OCI-LY3 (cell line): ENCODE measurements around the gene HS6ST1.

Experiments
- EZH2phosphoT487 ChIP-seq: fragments of 200-600 bp; shearing (Covaris generic); IDR thresholded peaks from 2 replicates; pipeline ENCODE4 v1.6.1; 2018; ENCODE audit warnings: antibody characterized with exemption, mixed run types, low read depth
- TF ChIP-seq, protein P1 (sequence below): fragments of 200-600, 300-600 bp; sonication (generic); IDR thresholded peaks from 2 replicates; pipeline ENCODE4 v1.5.1; 2014; ENCODE audit warnings: antibody characterized with exemption, low read length, low read depth

DNA sequence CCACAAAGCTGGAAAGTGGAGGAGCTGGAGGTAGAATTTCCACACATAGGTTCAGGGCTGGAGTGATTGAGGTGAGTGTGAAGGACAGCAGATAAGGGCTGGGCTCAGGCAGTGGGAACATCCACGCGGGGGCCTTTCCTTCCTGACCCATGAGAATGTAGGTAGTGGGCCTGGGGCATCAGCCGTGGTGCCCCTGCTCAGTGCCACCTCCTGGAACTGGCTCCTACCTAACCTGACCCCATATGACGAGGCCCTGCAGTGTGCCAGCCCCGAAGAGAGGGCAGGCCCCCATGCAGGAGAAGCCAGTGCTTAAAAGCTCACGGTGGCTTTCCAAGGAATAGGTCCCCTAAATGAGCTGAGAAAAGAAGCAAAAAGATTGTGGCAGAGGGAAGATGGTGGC, 66.2 kb downstream of the HS6ST1 start:
- TF ChIP-seq, protein P1, sequence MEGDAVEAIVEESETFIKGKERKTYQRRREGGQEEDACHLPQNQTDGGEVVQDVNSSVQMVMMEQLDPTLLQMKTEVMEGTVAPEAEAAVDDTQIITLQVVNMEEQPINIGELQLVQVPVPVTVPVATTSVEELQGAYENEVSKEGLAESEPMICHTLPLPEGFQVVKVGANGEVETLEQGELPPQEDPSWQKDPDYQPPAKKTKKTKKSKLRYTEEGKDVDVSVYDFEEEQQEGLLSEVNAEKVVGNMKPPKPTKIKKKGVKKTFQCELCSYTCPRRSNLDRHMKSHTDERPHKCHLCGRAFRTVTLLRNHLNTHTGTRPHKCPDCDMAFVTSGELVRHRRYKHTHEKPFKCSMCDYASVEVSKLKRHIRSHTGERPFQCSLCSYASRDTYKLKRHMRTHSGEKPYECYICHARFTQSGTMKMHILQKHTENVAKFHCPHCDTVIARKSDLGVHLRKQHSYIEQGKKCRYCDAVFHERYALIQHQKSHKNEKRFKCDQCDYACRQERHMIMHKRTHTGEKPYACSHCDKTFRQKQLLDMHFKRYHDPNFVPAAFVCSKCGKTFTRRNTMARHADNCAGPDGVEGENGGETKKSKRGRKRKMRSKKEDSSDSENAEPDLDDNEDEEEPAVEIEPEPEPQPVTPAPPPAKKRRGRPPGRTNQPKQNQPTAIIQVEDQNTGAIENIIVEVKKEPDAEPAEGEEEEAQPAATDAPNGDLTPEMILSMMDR: no peak
- TF ChIP-seq EZH2phosphoT487: no peak
